ENCODE data around the gene TMEM140.

Gene TMEM140

DNA sequence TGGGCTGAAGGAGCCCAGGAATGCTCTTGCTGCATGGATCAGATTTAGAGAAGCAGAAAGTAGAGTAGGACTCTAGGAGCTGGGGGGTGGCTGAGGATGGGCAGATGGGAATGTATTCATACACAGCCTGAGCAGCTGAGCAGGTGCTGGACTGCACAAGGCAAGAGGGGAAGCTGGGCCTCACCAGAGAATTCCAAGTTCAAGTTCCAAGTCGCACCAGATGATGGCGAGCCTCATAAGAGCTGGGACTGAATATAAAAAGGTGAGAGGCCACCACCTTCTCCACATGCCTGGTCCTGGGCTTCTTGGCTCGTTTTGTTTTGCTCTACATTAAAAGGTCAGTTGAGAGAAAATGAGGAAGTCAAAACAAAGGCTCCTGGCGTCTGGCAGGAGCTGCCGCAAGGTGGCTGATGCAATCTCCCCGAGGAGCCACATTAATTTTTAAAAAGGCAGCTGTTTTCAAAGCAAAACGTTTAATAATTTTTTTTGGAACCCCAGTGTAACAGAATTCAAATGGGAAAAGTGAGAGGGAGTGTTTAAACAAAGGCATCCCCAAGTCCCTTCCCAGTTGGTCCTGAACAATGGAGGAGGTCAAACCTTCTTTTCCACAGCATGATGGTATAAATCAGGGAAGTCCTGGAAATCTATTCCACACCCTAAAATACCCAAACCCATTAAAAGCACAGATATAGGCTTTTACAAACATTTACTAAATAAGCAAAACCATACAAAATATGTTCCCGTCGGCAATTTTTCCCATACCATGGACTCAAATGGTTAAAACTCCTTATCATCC lies 13.2 kb downstream of the TMEM140 start:
- Histone ChIP-seq H3K4me3 (ENCODE audit: low read length) (no peak overlapping the region), H3K9me3 (ENCODE audit: low read length) (peaks cover 17% of the 10 kb centered on the region), H3K36me3 (ENCODE audit: insufficient read depth, low read length) (peaks cover 26% of the 10 kb centered on the region), H3K4me1 (ENCODE audit: insufficient read depth, low read length) (peaks cover 9% of the 10 kb centered on the region), H2AFZ (ENCODE audit: low read depth, low read length) (no peak overlapping the region), H3K27me3 (ENCODE audit: insufficient read depth, low read length) (no peaks in the 10 kb centered on the region)

DNA sequence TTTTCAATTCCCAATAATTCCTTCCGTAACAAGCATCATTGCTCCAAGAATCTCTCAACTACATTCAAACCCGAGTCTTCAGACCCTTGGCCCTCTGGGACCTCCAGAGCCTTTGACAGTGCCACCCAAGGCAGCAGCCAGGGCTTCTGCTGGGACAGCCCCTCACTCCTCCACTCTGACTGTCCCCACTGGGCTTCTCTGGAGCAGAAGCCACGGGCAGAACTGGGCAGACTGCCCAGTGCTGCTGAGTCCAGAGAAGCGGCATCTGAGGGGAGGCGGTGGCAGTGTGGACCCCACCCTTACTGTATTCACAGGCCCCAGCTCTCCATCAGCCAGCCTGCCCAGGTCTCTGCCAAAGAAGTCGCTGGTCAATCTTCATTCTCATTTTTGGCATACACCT lies 13.8 kb downstream of the TMEM140 start:
- Histone ChIP-seq H3K9me3 (ENCODE audit: low read length) (peaks cover 16% of the 10 kb centered on the region), H3K4me1 (ENCODE audit: insufficient read depth, low read length) (peaks cover 9% of the 10 kb centered on the region), H2AFZ (ENCODE audit: low read depth, low read length) (no peak overlapping the region), H3K27me3 (ENCODE audit: insufficient read depth, low read length) (no peaks in the 10 kb centered on the region), H3K4me3 (ENCODE audit: low read length) (no peak overlapping the region), H3K36me3 (ENCODE audit: insufficient read depth, low read length) (peaks cover 32% of the 10 kb centered on the region)

DNA sequence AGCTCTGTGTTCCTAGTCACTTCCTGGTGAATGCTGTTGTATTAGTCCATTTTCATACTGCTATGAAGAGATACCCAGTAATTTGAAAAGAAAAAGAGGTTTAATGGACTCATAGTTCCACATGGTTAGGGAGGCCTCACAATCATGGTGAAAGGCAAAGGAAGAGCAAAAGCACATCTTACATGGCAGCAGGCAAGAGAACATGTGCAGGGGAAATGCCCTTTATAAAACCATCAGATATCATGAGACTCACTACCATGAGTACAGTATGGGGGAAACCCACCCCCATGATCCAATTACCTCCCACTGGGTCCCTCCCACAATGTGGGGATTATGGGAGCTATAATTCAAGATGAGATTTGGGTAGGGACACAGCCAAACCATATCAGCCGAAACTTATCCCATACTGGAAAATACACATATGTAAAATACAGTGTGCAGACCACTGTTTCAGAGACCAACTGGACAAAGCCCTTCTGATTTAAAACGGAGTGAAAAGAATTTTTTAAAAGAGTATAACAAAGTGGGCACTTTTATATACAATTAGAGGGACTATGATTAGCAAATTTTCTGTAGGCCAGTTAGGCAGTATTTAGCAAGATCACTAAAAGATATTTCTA lies 14.6 kb downstream of the TMEM140 start:
- Histone ChIP-seq H3K9me3 (ENCODE audit: low read length) (peaks cover 12% of the 10 kb centered on the region), H3K36me3 (ENCODE audit: insufficient read depth, low read length) (peaks cover 40% of the 10 kb centered on the region), H3K27me3 (ENCODE audit: insufficient read depth, low read length) (no peaks in the 10 kb centered on the region), H3K4me3 (ENCODE audit: low read length) (no peak overlapping the region), H2AFZ (ENCODE audit: low read depth, low read length) (no peak overlapping the region), H3K4me1 (ENCODE audit: insufficient read depth, low read length) (peaks cover 9% of the 10 kb centered on the region)

DNA sequence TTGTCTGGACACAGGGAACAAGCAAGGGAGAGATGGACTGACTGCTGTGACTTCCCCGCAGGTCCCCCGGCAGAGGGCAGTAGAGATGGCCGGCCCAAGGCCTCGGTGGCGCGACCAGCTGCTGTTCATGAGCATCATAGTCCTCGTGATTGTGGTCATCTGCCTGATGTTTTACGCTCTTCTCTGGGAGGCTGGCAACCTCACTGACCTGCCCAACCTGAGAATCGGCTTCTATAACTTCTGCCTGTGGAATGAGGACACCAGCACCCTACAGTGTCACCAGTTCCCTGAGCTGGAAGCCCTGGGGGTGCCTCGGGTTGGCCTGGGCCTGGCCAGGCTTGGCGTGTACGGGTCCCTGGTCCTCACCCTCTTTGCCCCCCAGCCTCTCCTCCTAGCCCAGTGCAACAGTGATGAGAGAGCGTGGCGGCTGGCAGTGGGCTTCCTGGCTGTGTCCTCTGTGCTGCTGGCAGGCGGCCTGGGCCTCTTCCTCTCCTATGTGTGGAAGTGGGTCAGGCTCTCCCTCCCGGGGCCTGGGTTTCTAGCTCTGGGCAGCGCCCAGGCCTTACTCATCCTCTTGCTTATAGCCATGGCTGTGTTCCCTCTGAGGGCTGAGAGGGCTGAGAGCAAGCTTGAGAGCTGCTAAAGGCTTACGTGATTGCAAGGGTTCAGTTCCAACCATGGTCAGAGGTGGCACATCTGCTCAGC lies 16.6 kb downstream of the TMEM140 start:
- Histone ChIP-seq H3K4me1 (ENCODE audit: insufficient read depth, low read length) (peaks cover 15% of the 10 kb centered on the region), H3K4me3 (ENCODE audit: low read length) (no peak overlapping the region), H3K27me3 (ENCODE audit: insufficient read depth, low read length) (no peaks in the 10 kb centered on the region), H3K9me3 (ENCODE audit: low read length) (no peaks in the 10 kb centered on the region), H3K36me3 (ENCODE audit: insufficient read depth, low read length) (peaks cover 49% of the 10 kb centered on the region), H2AFZ (ENCODE audit: low read depth, low read length) (no peak overlapping the region)

DNA sequence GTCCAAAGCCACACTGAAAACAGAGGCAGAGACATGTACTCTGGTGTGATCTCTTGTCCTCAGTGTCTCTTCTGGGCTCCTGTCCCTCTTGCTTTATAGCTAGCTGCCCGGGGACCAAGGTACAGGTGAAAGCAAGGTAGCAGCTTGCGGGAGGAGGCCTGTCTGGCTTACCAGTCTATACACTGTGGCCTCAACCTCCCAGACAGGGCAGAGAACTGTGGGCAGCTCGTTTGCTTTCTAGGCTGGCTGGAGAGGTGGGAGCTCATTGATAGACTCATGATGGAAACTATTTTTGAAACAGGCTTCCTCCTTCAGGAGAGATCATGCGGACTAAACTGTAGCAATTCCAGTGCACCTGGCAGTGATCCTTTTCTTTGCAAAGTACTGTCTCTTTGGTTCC lies 18.0 kb downstream of the TMEM140 start:
- Histone ChIP-seq H3K4me3 (ENCODE audit: low read length) (no peak overlapping the region), H3K9me3 (ENCODE audit: low read length) (no peaks in the 10 kb centered on the region), H3K36me3 (ENCODE audit: insufficient read depth, low read length) (peaks cover 49% of the 10 kb centered on the region)

DNA sequence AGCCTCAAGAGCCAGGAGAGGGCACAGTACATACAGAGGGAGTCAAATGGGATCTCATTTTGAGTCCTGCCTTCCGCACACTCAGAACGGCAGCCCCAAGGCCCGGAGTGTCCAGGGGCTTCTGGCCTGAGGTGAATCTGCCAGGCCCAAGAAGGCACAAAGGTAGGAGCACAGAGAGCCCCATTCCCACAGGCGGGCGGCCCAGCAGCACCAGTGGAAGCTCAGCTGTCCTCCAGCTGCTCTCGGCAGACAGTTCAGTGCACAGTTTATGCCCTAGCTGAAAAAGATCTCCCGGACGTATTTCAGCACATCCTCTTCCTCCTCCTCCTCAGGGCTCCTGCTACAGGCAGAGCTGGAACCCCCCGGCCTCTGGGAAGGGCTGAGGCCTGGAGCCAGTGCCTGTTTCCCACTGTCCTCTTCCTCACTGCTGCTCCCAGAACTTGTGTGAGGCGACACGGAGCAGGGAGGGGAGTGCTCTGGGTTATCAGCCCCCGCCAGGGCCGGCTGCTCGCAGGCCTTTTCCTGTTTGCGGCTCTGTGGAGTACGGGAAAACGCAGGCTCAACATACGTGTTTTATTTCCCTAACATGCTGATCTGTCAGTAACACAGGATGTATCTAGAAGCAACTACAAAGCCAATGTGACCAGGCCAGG lies 18.6 kb downstream of the TMEM140 start:
- H3K36me3 ChIP-seq (ENCODE audit: insufficient read depth, low read length) = peaks cover 49% of the 10 kb centered on the region
- no peaks in the 10 kb centered on the region for H3K27me3 ChIP-seq (ENCODE audit: insufficient read depth, low read length)
- no peak overlapping the region for H3K4me3 ChIP-seq (ENCODE audit: low read length)
- H3K9me3 ChIP-seq (ENCODE audit: low read length) = no peaks in the 10 kb centered on the region
- H2AFZ ChIP-seq (ENCODE audit: low read depth, low read length) = no peak overlapping the region
- H3K4me1 ChIP-seq (ENCODE audit: insufficient read depth, low read length) = peaks cover 12% of the 10 kb centered on the region

More for the DNA sequence above, 18.0 kb downstream of the TMEM140 start:
- Histone ChIP-seq H3K27me3 (ENCODE audit: insufficient read depth, low read length) (no peaks in the 10 kb centered on the region), H2AFZ (ENCODE audit: low read depth, low read length) (no peak overlapping the region), H3K4me1 (ENCODE audit: insufficient read depth, low read length) (peaks cover 14% of the 10 kb centered on the region)

DNA sequence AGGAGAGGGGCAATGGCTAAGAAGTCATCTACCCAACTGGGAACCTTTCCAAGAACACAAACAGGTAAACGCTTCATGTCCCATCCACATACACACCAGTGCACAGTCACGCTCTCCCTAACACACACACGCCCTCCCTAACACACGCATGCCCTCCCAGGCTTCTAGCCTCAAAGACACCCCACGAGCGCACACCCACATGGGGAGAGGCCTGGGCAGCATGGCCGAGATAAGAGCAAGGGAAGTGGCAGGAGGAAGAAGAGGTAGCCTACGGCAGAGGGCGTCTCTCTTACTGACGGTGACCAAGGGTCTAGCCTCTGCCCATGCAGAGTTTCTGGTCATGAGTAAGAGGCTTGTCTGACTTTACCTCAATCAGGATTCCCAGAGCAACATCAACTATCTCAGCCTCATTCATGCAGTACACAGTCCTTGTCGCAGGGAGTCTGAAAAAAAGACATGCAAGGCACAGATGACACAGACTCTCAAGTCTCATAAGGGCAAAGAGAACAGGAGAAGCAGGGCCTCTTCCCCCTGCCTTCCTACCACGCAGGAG lies 19.6 kb downstream of the TMEM140 start:
- Histone ChIP-seq H3K9me3 (ENCODE audit: low read length) (no peaks in the 10 kb centered on the region), H2AFZ (ENCODE audit: low read depth, low read length) (no peak overlapping the region), H3K4me1 (ENCODE audit: insufficient read depth, low read length) (peaks cover 18% of the 10 kb centered on the region), H3K27me3 (ENCODE audit: insufficient read depth, low read length) (no peaks in the 10 kb centered on the region), H3K36me3 (ENCODE audit: insufficient read depth, low read length) (peaks cover 49% of the 10 kb centered on the region), H3K4me3 (ENCODE audit: low read length) (no peak overlapping the region)

DNA sequence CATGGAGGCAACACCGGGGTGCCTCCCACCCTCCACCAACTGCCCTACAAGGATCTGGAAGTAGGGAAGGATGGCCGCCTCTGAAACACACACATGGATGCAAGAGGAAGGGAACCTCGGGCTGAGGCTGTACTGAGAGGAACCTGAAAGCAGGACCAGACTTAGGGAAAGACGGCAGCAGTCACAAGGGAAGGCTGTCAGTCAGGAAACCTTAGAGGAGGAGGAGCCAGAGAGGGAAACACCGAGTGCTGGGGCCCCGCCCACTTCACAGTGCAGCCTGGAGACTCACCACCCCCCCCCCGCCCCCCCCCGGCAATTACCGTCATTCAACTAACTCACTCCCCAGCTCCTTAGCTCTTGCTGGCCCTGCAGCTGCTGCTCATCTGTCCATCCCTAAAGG lies 20.1 kb downstream of the TMEM140 start:
- no peak overlapping the region for H2AFZ ChIP-seq (ENCODE audit: low read depth, low read length)
- no peak overlapping the region for H3K4me3 ChIP-seq (ENCODE audit: low read length)
- H3K9me3 ChIP-seq (ENCODE audit: low read length) = no peaks in the 10 kb centered on the region
- peaks cover 49% of the 10 kb centered on the region for H3K36me3 ChIP-seq (ENCODE audit: insufficient read depth, low read length)
- H3K4me1 ChIP-seq (ENCODE audit: insufficient read depth, low read length) = peaks cover 18% of the 10 kb centered on the region
- no peaks in the 10 kb centered on the region for H3K27me3 ChIP-seq (ENCODE audit: insufficient read depth, low read length)

DNA sequence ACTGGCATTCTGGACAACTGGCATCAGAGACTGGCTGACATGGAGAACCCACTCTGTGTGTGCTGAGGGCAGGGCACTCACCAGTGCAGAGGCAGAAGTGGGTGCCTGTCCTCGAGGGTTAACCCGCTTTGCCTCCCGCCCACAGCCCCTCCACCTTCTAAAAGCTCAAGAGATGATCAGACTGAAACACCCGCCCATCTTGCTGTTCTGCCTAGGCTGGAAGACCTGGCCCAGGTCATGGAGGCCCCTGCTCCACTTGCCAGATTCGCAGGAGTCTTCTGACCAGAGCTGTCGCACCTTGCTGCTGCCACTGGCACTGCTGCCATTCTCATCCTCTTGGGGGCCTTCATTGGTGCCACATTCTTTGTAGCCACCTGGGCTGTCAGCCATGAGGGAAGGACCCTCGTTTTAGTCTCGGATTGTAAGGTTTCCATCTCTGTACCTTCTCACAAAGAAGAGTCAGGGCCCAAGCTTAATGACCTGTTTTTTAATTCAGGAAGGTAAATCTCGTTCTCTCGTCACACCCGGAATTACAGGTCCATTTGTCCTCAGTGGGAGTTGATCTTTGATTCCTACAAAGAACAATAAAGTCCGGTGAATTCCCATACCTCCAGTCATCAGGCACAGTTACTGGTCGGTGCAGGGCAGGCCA lies 20.7 kb downstream of the TMEM140 start:
- H3K9me3 ChIP-seq (ENCODE audit: low read length) = no peaks in the 10 kb centered on the region
- H3K27me3 ChIP-seq (ENCODE audit: insufficient read depth, low read length) = no peaks in the 10 kb centered on the region
- peaks cover 18% of the 10 kb centered on the region for H3K4me1 ChIP-seq (ENCODE audit: insufficient read depth, low read length)
- no peak overlapping the region for H3K4me3 ChIP-seq (ENCODE audit: low read length)
- H2AFZ ChIP-seq (ENCODE audit: low read depth, low read length) = no peak overlapping the region
- peaks cover 49% of the 10 kb centered on the region for H3K36me3 ChIP-seq (ENCODE audit: insufficient read depth, low read length)

DNA sequence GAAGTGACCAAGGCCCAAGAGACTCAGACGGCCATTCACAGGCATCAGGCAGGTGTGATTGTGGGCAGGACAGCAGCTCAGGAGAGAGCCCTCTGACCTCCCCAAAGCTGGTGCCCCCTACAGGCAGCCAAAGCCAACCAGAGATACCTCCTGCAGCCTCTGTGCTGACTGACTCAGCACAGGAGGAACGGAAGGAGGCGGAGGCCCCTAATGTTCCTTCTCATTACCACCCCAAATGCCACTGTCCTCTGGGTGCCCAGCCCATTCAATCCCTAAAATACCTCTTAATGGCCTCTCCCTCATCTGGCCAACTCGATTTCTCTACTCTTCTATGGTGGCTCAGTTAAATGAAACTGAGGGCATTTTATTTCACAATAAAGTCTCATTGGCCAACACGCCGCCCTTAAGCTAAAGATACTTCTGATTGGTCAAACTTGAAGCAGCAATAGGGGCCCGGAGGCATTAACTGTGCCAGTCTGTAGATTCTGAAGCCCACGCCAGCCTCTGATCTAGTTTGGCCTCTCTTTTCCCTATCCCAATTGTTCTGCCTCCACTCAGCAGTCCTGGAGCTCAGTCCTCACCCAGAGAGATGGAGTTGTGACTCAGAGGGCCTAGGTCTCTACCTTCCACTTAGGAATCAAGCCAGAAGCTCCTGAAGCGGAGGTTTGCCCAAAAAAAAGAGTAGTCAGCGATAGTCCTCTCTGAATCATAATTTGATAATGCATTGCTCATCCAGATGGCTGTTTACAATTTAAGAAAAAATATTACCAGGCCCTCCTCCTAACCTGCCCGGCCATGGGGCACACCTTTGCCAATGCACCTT lies 21.5 kb downstream of the TMEM140 start:
- H3K4me3 ChIP-seq (ENCODE audit: low read length) = peak overlapping the region; percentile 74
- H3K27me3 ChIP-seq (ENCODE audit: insufficient read depth, low read length) = no peaks in the 10 kb centered on the region
- peaks cover 45% of the 10 kb centered on the region for H3K36me3 ChIP-seq (ENCODE audit: insufficient read depth, low read length)
- no peaks in the 10 kb centered on the region for H3K9me3 ChIP-seq (ENCODE audit: low read length)
- H3K4me1 ChIP-seq (ENCODE audit: insufficient read depth, low read length) = peaks cover 18% of the 10 kb centered on the region
- H2AFZ ChIP-seq (ENCODE audit: low read depth, low read length) = no peak overlapping the region

DNA sequence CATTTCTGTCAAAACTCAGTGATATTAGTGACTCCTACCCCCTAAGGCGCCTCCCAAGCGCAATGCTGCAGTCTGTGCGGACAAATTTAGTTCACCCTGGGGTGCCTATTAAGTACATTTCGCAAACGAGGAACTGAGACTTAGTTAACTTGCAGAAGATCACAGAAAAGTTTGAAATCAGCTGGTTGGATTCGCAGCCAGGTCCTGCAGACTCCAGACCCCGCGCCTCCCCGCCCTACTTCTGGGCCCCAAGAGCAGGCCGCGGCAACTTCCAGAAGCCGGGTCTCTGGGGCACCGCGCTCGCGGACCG lies 22.0 kb downstream of the TMEM140 start:
- Histone ChIP-seq H3K9me3 (ENCODE audit: low read length) (no peaks in the 10 kb centered on the region), H3K4me3 (ENCODE audit: low read length) (peak overlapping the region; percentile 74), H3K4me1 (ENCODE audit: insufficient read depth, low read length) (peaks cover 18% of the 10 kb centered on the region), H2AFZ (ENCODE audit: low read depth, low read length) (peak overlapping the region; percentile 90), H3K27me3 (ENCODE audit: insufficient read depth, low read length) (no peaks in the 10 kb centered on the region), H3K36me3 (ENCODE audit: insufficient read depth, low read length) (peaks cover 40% of the 10 kb centered on the region)
